Stimulated activated naive B cell treated with anti-CD40 and anti-IgM and Interleukin-4, amounts not matched to agents 10 μg/mL and 1 μg/mL and 100 μg/mL, for 72 hours (primary cell): Measurements from ENCODE around the gene ZKSCAN4.
A peak's percentile ranks its signal among the peaks of the same experiment; 100 is the strongest.

Experiments
- ATAC-seq, 2 donors: fragments of 150-1000 bp; cut with Tn5 transposase; replicated peaks; 2 replicates each; pipeline ENCODE4 v1.10.0; 2021; ENCODE audit warnings: moderate library complexity in 1 of 2
- DNase-seq: peaks from one replicate; pipeline ENCODE4 v3.0.0; 2021
- H3K27ac Mint-ChIP-seq: one replicate; pipeline ENCODE4 v1.8.0; 2022; ENCODE audit warnings: mild to moderate bottlenecking, mixed read lengths
- H3K27me3 Mint-ChIP-seq, 2 donors: one replicate each; pipeline ENCODE4 v1.8.0; 2022; ENCODE audit warnings: mixed read lengths in 2 of 2
- H3K36me3 Mint-ChIP-seq, 2 donors: one replicate each; pipeline ENCODE4 v1.8.0; 2022; ENCODE audit warnings: mixed read lengths in 2 of 2, mild to moderate bottlenecking in 1 of 2
- H3K4me1 Mint-ChIP-seq, 2 donors: one replicate each; pipeline ENCODE4 v1.8.0; 2022; ENCODE audit warnings: mixed read lengths in 2 of 2, mild to moderate bottlenecking in 1 of 2
- H3K4me3 Mint-ChIP-seq, 2 donors: one replicate each; pipeline ENCODE4 v1.8.0; 2022; ENCODE audit warnings: mild to moderate bottlenecking in 2 of 2, mixed read lengths in 2 of 2, moderate library complexity in 1 of 2
- H3K9me3 Mint-ChIP-seq, 2 donors: one replicate each; pipeline ENCODE4 v1.8.0; 2022; ENCODE audit warnings: mixed read lengths in 2 of 2, mild to moderate bottlenecking in 1 of 2

The ZKSCAN4 gene

DNA sequence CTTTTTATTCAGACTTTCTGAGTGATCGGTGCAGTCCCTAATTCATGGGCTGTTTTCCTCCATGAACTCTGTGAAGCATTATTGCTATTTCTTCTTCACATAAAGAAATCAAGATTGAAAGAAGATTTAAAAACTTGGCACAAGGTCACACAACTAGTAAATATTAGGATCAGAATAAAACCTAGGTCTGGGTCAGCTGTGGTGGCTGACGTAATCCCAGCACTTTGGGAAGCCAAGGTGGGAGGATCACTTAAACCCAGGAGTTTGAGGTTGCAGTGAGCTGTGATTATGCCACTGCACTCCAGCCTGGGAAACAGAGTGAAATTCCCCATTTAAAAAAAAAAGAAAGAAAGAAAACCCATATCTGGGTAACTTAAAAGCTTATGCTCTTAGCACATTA, 25.6 kb downstream of the ZKSCAN4 start:
- DNase-seq (no peak), ATAC-seq (no peak)
- Mint-ChIP-seq H3K9me3 (no peaks in the 10 kb centered on the region), H3K36me3 (peaks cover 29 to 37% of the 10 kb centered on the region in 2 donors), H3K4me1 (peaks cover 18 to 28% of the 10 kb centered on the region in 2 donors), H3K27me3 (peaks cover 0 to 9% of the 10 kb centered on the region in 2 donors), H3K4me3 (no peak overlapping the region), H3K27ac (no peak overlapping the region)

DNA sequence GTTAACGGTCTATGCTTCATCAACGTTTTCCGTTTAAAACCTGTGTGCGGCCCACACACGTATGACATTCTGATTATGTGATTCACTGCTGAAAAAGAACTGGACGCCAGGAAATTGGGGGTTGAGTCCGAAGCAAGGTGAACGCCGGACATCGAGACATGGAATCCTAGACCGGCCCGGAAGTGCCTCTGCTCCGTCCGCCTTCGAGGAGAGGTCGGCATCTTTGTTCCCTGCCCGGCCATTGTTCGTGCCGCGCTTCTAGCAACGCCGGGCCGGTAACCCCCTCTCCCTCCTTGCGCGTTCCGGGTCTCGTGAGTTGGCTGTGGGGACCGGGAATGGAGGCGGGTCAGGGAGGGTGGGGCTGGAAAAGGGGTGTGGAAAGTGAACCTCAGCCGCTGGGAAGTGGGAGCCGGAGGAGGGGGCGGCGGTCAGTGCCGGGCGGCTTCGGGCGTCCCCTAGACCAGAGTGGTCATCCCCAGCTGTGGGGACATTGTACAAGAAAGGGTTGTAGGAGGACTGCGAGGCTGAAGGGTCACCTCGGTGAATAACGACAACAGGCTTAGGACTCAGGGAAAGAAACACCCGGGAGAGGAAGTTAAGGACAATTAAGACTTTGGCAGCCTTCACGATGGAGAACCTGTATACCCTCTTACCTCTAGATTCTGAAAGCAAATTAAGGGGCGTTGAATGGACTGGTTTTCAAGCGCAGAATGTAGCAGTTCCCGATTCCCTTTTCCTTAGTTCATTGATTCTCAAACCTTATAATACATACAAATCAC, 26.8 kb downstream of the ZKSCAN4 start, which contains the start of gene ZSCAN9:
Gene ZSCAN9, plus strand, starts transcription at position 220 of the 779 bp plus-strand sequence. CDS start 1,810 bp downstream, outside the sequence.
- Mint-ChIP-seq H3K9me3 (no peaks in the 10 kb centered on the region), H3K27me3 (peaks cover 7 to 16% of the 10 kb centered on the region in 2 donors), H3K27ac (peak within 1 kb of the TSS; percentile 92), H3K4me1 (peaks cover 18 to 28% of the 10 kb centered on the region in 2 donors), H3K36me3 (peaks cover 20 to 27% of the 10 kb centered on the region in 2 donors), H3K4me3 (peak within 1 kb of the TSS; percentile 90 to 93)
- DNase-seq (peak; percentile 70), ATAC-seq (peak; percentile 98)

- ATAC-seq (no peak), DNase-seq (no peak)
- H3K4me1 Mint-ChIP-seq, result peaks cover 18 to 28% of the 10 kb centered on the region in 2 donors
- peak overlapping the region; percentile 28 for H3K27ac Mint-ChIP-seq
- peaks cover 14 to 22% of the 10 kb centered on the region in 2 donors for H3K36me3 Mint-ChIP-seq
- no peaks in the 10 kb centered on the region for H3K9me3 Mint-ChIP-seq
- peaks cover 10 to 18% of the 10 kb centered on the region in 2 donors for H3K27me3 Mint-ChIP-seq
- H3K4me3 Mint-ChIP-seq, result peak overlapping the region; percentile 90 to 93
Measured at GRCh38 chr6:28224131-28225055, 27.7 kb downstream of the ZKSCAN4 start.

DNA sequence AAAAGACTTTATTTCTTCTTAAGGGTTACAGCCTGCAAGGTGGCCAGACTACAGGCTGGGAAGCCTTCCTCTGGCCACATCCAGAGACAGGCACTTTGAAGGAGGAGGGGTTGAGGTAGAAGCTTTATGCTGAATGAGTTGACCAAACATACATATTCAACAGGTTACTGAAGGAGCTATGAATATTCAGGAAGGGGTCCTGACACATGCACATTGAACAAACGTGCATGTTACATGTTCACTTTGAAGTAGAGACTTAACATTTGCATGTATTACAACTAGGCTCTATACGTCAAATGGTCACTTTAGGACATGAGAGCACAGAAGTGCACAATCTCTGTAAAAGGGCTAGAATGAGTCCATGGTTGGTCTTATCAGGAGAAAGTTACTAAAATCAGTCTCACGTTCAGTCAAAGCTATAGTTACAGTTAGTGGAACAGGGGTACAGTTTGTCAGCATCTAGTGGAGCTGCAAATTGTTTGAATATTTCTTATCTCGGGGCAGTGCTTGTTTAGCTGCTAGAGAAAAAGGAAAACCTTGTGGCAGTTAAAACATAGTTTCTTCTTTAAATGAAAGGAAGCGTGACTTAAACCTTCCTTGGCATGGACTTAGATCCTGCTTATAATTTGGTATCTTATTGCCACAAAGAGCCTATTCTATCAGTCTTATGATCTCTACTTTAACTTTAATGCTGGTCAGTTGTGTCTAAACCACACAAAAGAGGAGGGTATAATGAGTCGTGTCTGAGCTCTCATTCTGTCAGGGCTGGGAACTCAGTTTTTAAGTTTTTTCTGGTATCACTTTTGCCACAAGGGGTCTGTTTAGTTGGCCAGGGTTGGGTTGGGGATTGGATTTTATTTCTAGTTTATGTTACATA, 31.6 kb downstream of the ZKSCAN4 start:
- Mint-ChIP-seq H3K36me3 (peaks cover 2 to 4% of the 10 kb centered on the region in 2 donors), H3K4me1 (peaks cover 17 to 25% of the 10 kb centered on the region in 2 donors), H3K9me3 (no peaks in the 10 kb centered on the region), H3K27ac (no peak overlapping the region), H3K4me3 (no peak overlapping the region), H3K27me3 (peaks cover 33 to 34% of the 10 kb centered on the region in 2 donors)
- ATAC-seq (no peak), DNase-seq (no peak)

- peak overlapping the region; percentile 88 to 90 for H3K4me3 Mint-ChIP-seq
- DNase-seq (peak; percentile 29), ATAC-seq (peak; percentile 85 to 86)
- H3K9me3 Mint-ChIP-seq, result no peaks in the 10 kb centered on the region
- H3K4me1 Mint-ChIP-seq, result peaks cover 16% of the 10 kb centered on the region in 2 donors
- peaks cover 43 to 49% of the 10 kb centered on the region in 2 donors for H3K27me3 Mint-ChIP-seq
- H3K27ac Mint-ChIP-seq, result peak overlapping the region; percentile 77
- H3K36me3 Mint-ChIP-seq, result peaks cover 2 to 4% of the 10 kb centered on the region in 2 donors
Measured at GRCh38 chr6:28218312-28219248, 33.5 kb downstream of the ZKSCAN4 start.

GRCh38 chr6:28217890-28218289, 34.2 kb downstream of the ZKSCAN4 start:
- H3K4me1 Mint-ChIP-seq, result peaks cover 17% of the 10 kb centered on the region in 2 donors
- H3K4me3 Mint-ChIP-seq, result peak overlapping the region; percentile 88 to 90
- ATAC-seq (no peak), DNase-seq (no peak)
- peaks cover 47 to 49% of the 10 kb centered on the region in 2 donors for H3K27me3 Mint-ChIP-seq
- H3K27ac Mint-ChIP-seq, result peak overlapping the region; percentile 31
- H3K9me3 Mint-ChIP-seq, result no peaks in the 10 kb centered on the region
- peaks cover 0 to 4% of the 10 kb centered on the region in 2 donors for H3K36me3 Mint-ChIP-seq

- Mint-ChIP-seq H3K27me3 (peaks cover 55 to 60% of the 10 kb centered on the region in 2 donors), H3K4me3 (no peak overlapping the region), H3K9me3 (peaks cover 0 to 1% of the 10 kb centered on the region in 2 donors), H3K4me1 (peaks cover 20 to 29% of the 10 kb centered on the region in 2 donors), H3K36me3 (peaks cover 0 to 4% of the 10 kb centered on the region in 2 donors), H3K27ac (no peak overlapping the region)
- no peak for DNase-seq
- no peak for ATAC-seq
Measured at GRCh38 chr6:28215425-28215824, 36.6 kb downstream of the ZKSCAN4 start.

GRCh38 chr6:28213213-28213523, 38.9 kb downstream of the ZKSCAN4 start:
- no peak overlapping the region for H3K27ac Mint-ChIP-seq
- peaks cover 64 to 78% of the 10 kb centered on the region in 2 donors for H3K27me3 Mint-ChIP-seq
- DNase-seq (no peak), ATAC-seq (no peak)
- H3K9me3 Mint-ChIP-seq, result peaks cover 0 to 5% of the 10 kb centered on the region in 2 donors
- peak overlapping the region; percentile 79 to 82 for H3K4me3 Mint-ChIP-seq
- peaks cover 0 to under 1% of the 10 kb centered on the region in 2 donors for H3K36me3 Mint-ChIP-seq
- H3K4me1 Mint-ChIP-seq, result peaks cover 21 to 29% of the 10 kb centered on the region in 2 donors

DNA sequence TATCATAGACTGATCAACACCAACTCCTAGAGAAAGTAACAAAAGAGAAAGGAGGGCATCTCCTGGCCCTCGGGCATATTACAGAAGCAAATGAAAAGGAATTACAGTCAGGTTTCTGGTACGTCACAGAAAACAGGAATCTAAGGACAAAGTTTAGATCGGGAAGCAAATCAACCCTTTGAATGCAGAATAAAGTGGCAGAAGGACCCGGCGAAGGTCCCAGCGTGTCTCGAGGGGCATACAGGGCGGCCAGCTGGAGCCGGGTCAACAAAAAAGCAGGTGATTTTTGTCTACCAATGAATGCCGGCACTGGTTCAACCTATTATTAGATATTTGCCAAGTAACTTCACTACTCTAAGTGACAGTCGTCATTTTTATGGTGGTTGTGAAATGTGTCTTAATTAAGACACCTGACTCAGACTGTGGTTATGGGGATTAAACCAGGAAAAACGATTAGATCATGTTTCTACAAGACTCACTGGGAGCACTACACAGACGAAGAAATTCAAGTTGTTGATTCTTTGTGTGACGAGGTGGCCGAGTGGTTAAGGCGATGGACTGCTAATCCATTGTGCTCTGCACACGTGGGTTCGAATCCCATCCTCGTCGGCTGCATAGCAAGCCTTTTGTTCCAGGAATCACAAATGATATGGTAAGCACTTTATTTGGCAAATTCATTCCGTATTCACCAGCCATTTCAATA, 39.4 kb downstream of the ZKSCAN4 start:
- H3K36me3 Mint-ChIP-seq, result no peaks in the 10 kb centered on the region
- DNase-seq (peak; percentile 43), ATAC-seq (peak; percentile 66 to 79)
- H3K27me3 Mint-ChIP-seq, result peaks cover 63 to 78% of the 10 kb centered on the region in 2 donors
- peaks cover 0 to 5% of the 10 kb centered on the region in 2 donors for H3K9me3 Mint-ChIP-seq
- H3K27ac Mint-ChIP-seq, result peak overlapping the region; percentile 90
- H3K4me1 Mint-ChIP-seq, result peaks cover 23 to 29% of the 10 kb centered on the region in 2 donors
- H3K4me3 Mint-ChIP-seq, result peak overlapping the region; percentile 79 to 82

DNA sequence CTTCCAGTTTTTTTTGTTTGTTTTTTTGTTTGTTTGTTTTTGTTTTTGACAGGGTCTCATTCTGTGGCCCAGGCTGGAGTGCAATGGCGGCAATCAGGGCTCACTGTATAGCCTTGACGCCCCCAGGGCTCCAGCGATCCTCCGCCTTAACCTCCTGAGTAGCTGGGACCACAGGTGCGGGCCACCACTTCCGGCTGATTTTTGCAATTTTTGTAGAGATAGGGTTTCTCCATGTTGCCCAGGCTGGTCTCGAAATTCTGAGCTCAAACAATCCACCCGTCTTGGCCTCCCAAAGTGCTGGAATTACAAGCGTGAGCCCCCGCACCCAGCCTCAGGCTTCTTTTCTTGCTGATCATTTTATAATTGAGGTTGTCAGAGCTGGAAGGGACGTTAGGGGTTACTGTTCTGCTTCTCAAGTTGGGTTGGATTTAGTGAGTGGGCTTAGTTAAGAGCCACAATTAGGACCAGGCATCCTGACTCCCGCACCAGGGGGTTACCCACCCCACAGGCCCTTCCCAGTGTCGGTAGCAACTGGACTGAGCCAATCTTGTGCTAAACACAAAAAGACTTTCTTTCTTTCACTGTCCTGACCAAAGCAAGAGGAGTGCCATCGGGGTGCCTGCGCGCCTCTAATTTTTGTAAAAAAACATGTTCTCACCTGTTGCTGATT, 40.1 kb downstream of the ZKSCAN4 start:
- H3K4me1 Mint-ChIP-seq, result peaks cover 25 to 35% of the 10 kb centered on the region in 2 donors
- H3K27ac Mint-ChIP-seq, result peak overlapping the region; percentile 37
- H3K27me3 Mint-ChIP-seq, result peaks cover 66 to 84% of the 10 kb centered on the region in 2 donors
- H3K4me3 Mint-ChIP-seq, result peak overlapping the region; percentile 79 to 82
- DNase-seq (no peak), ATAC-seq (peak in 1 of 2 donors; percentile 4)
- H3K9me3 Mint-ChIP-seq, result peaks cover 0 to 5% of the 10 kb centered on the region in 2 donors
- peaks cover 0 to 3% of the 10 kb centered on the region in 2 donors for H3K36me3 Mint-ChIP-seq

DNA sequence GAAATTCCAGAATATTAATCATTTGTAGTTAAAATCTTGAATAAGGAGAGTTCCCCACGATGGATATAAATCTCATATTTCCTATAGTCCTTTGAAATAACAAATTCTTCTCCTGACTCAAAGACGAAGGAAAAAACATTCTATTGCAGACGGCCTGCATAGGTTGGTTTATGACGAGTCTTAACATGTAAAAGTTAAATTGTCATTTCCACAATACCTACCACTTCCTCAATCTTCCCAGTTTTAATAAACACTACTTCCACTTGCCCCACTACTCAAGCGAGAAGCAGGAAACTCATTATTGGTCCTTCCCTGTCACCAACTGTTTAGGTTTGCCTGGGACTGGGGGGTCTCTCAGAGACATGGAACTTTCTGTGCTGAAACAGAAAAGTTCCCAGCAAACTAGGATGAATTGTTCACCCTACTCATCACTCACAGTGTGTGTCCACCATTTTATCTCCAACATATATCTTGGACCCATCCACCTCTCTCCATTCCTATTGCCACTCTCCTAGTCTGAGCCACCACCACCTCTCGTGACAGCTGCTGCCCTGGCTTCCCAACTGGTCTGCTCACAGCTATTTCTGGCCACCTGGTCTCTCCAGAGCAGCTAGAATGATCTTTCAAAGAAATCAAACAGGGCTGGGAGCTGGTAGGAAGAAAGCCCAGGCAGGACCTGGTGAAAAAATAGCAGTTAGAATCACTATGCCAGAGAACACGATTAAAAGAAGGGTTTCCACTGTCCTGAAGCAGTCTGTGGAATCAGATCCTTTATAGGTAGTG, 42.1 kb downstream of the ZKSCAN4 start:
- Mint-ChIP-seq H3K9me3 (peaks cover 3 to 9% of the 10 kb centered on the region in 2 donors), H3K27me3 (peaks cover 65 to 90% of the 10 kb centered on the region in 2 donors), H3K4me1 (peaks cover 24 to 35% of the 10 kb centered on the region in 2 donors), H3K4me3 (no peak overlapping the region), H3K27ac (no peak overlapping the region), H3K36me3 (peaks cover 0 to 3% of the 10 kb centered on the region in 2 donors)
- no peak for DNase-seq
- ATAC-seq, result no peak
